Mesenchymal stem cell (in vitro differentiated cells and primary cell): ENCODE measurements around the gene PLPPR1.

Source experiments
- DNase-seq: peaks from one replicate; pipeline ENCODE4 v3.0.0-alpha.2; 2013
- H2AFZ ChIP-seq: one replicate; pipeline ENCODE4 v1.6.1; 2013; ENCODE audit warnings: low read depth, mild to moderate bottlenecking, control low read depth, inconsistent platforms, low read length, moderate library complexity
- H2AK5ac ChIP-seq: 2 replicates; pipeline ENCODE4 v1.6.1; 2013; ENCODE audit warnings: low read length, moderate library complexity, mild to moderate bottlenecking, inconsistent platforms; ENCODE audit not compliant: severe bottlenecking
- H2BK120ac ChIP-seq: one replicate; pipeline ENCODE4 v1.6.1; 2013; ENCODE audit warnings: low read depth, mild to moderate bottlenecking, inconsistent platforms, low read length, moderate library complexity
- H2BK12ac ChIP-seq, 2 experiments: one replicate each; pipeline ENCODE4 v1.6.1; 2013; ENCODE audit warnings: inconsistent platforms in 2 of 2, low read length in 2 of 2, mild to moderate bottlenecking in 2 of 2, moderate library complexity in 2 of 2, control low read depth in 1 of 2
- H2BK15ac ChIP-seq: one replicate; pipeline ENCODE4 v1.6.1; 2013; ENCODE audit warnings: mild to moderate bottlenecking, low read depth, inconsistent platforms; ENCODE audit not compliant: poor library complexity, severe bottlenecking
- H2BK5ac ChIP-seq: 2 replicates; pipeline ENCODE4 v1.6.1; 2013; ENCODE audit warnings: low read depth, mild to moderate bottlenecking, low read length, control low read depth, inconsistent platforms; ENCODE audit not compliant: poor library complexity, severe bottlenecking
- H3K14ac ChIP-seq, 2 experiments: one replicate each; pipeline ENCODE4 v1.6.1; 2013; ENCODE audit warnings: inconsistent platforms in 2 of 2, low read length in 2 of 2, control low read depth in 1 of 2, mild to moderate bottlenecking in 1 of 2, moderate library complexity in 1 of 2
- H3K18ac ChIP-seq, 2 experiments: one replicate each; pipeline ENCODE4 v1.6.1; 2013; ENCODE audit warnings: inconsistent platforms in 2 of 2, low read length in 2 of 2, control low read depth in 1 of 2, low read depth in 1 of 2, mild to moderate bottlenecking in 1 of 2
- H3K23ac ChIP-seq, 2 experiments: one replicate each; pipeline ENCODE4 v1.6.1; 2013; ENCODE audit warnings: inconsistent platforms in 2 of 2, low read length in 2 of 2, mild to moderate bottlenecking in 2 of 2, moderate library complexity in 2 of 2, control low read depth in 1 of 2
- H3K27ac ChIP-seq: 2 replicates; pipeline ENCODE4 v1.5.1; 2013; ENCODE audit warnings: mild to moderate bottlenecking, moderate library complexity, low read length, control low read depth, inconsistent platforms; ENCODE audit not compliant: poor library complexity, severe bottlenecking
- H3K27me3 ChIP-seq, 2 experiments: 2 replicates each; pipeline versions ENCODE4 v1.6.1 to v1.7.0; 2013; ENCODE audit warnings: low read length in 2 of 2, mild to moderate bottlenecking in 2 of 2, moderate library complexity in 2 of 2, control low read depth in 1 of 2, inconsistent platforms in 1 of 2; ENCODE audit not compliant: control insufficient read depth in 1 of 2, insufficient read depth in 1 of 2
- H3K36me3 ChIP-seq, 2 experiments: 2 replicates each; pipeline versions ENCODE4 v1.6.1 to v1.7.0; 2013; ENCODE audit warnings: low read length in 2 of 2, control low read depth in 1 of 2, inconsistent platforms in 1 of 2, low read depth in 1 of 2, mild to moderate bottlenecking in 1 of 2; ENCODE audit not compliant: insufficient read depth in 2 of 2, control insufficient read depth in 1 of 2
- H3K4ac ChIP-seq, 2 experiments: one replicate each; pipeline ENCODE4 v1.6.1; 2013; ENCODE audit warnings: inconsistent platforms in 2 of 2, low read length in 2 of 2, mild to moderate bottlenecking in 2 of 2, moderate library complexity in 2 of 2, control low read depth in 1 of 2, low read depth in 1 of 2
- H3K4me1 ChIP-seq: 2 replicates; pipeline ENCODE4 v1.6.1; 2013; ENCODE audit warnings: low read depth, low read length, control low read depth; ENCODE audit not compliant: control insufficient read depth, insufficient read depth
- H3K4me2 ChIP-seq: 2 replicates; pipeline ENCODE4 v1.6.1; 2013; ENCODE audit warnings: low read length, mild to moderate bottlenecking, inconsistent platforms; ENCODE audit not compliant: poor library complexity, severe bottlenecking
- H3K4me3 ChIP-seq, 2 experiments: 2 replicates each; pipeline versions ENCODE4 v1.5.1 to v1.7.0; 2013; ENCODE audit warnings: low read length in 2 of 2, mild to moderate bottlenecking in 2 of 2, control low read depth in 1 of 2, low read depth in 1 of 2; ENCODE audit not compliant: insufficient read depth in 1 of 2
- H3K79me1 ChIP-seq: replicated peaks from 2 replicates; pipeline ENCODE4 v1.6.1; 2013; ENCODE audit warnings: mild to moderate bottlenecking, control low read depth, low read length, inconsistent platforms; ENCODE audit not compliant: poor library complexity, severe bottlenecking
- H3K9ac ChIP-seq: 2 replicates; pipeline ENCODE4 v1.7.0; 2013; ENCODE audit warnings: mild to moderate bottlenecking, low read length, moderate library complexity
- H3K9me3 ChIP-seq: 2 replicates; pipeline ENCODE4 v1.7.0; 2013; ENCODE audit warnings: mild to moderate bottlenecking, low read length; ENCODE audit not compliant: control insufficient read depth
- H4K8ac ChIP-seq: one replicate; pipeline ENCODE4 v1.6.1; 2013; ENCODE audit warnings: inconsistent platforms, mild to moderate bottlenecking, low read length, moderate library complexity
- H4K91ac ChIP-seq: one replicate; pipeline ENCODE4 v1.6.1; 2013; ENCODE audit warnings: mild to moderate bottlenecking, low read length, inconsistent platforms
- WGBS: methylation state at CpG from one replicate; pipeline ENCODE4 v1.1.7; 2013; ENCODE audit warnings: mixed read lengths; 5-methylcytosine and 5-hydroxymethylcytosine counted together

The PLPPR1 gene

DNA sequence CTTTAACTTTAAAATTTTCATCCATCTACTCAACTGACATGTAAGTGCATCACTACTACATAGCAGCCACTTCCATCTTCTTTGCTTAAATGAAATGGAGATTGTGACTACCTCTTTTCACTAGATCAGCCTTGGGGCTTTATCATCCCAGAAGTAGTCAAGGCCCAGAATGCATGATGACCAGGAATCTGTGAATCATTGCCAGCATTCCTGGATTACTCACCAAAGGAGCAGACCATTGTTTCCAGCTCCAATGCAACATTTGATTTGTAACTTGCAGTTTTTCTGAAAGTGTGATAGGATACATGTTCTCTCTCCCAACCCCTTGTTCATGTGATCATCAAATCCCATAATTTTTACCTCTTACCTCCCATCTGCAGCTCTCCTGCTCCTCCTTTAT lies 65.1 kb downstream of the PLPPR1 start:
- H3K4me1 ChIP-seq = no peaks in the 10 kb centered on the region
- no peak overlapping the region for H2BK120ac ChIP-seq
- no peak for DNase-seq
- no peaks in the 10 kb centered on the region for H3K36me3 ChIP-seq
- no peaks in the 10 kb centered on the region for H3K9me3 ChIP-seq
- H3K4ac ChIP-seq = no peak overlapping the region
- H3K9ac ChIP-seq = no peak overlapping the region
- no peak overlapping the region for H3K4me2 ChIP-seq
- no peak overlapping the region for H2BK5ac ChIP-seq
- H3K23ac ChIP-seq = no peak overlapping the region
- H2AFZ ChIP-seq = no peak overlapping the region
- no peak overlapping the region for H3K14ac ChIP-seq
- H3K27me3 ChIP-seq = no peaks in the 10 kb centered on the region
- no peak overlapping the region for H2BK12ac ChIP-seq
- no peak overlapping the region for H3K27ac ChIP-seq
- H3K18ac ChIP-seq = no peak overlapping the region
- no peak overlapping the region for H4K8ac ChIP-seq
- no peak overlapping the region for H2AK5ac ChIP-seq
- H3K4me3 ChIP-seq = no peak overlapping the region
- H3K79me1 ChIP-seq = no peaks in the 10 kb centered on the region
- H2BK15ac ChIP-seq = no peak overlapping the region
- no peak overlapping the region for H4K91ac ChIP-seq

DNA sequence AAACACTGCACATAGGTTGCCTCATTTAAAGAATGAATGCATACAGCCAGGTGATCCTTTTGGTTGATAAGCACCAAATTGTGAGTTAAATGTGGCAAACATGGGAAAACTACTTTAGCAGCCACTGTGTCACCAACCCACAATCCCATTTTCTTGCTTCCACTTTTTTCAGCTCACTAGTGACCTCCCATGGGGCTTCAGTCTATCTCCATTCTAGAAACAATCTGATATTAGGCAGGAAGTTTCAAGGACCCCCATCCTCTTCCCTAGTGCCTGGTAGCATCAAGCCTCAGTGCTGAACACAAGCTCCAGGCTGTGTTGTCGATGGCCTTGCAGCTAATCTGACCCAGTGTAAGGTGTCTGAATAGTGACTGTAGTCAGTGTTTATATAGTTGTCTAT lies 66.2 kb downstream of the PLPPR1 start:
- no CpG with 5 or more reads among the region's 1 CpG for WGBS
- Histone ChIP-seq H3K27ac (no peak overlapping the region), H3K23ac (no peak overlapping the region)

DNA sequence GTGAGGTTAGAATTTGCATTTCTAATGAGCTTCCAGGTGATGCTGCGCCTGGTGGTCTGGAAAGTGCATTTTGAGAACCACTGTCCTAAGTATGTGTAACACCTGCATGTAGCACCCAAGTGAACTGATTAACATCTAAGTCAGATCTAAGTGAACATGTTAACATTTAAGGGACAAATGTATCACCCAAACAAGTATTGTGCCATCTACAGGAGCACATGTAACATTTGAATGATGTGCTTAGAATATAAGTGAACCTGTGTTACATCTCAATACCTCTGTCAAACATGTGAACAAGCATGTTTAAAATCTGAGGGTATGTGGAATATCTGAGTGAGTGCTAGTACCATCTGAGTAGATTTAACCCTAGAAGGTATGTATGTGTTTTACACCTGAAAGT lies 68.7 kb downstream of the PLPPR1 start:
- Histone ChIP-seq H3K36me3 (no peaks in the 10 kb centered on the region), H2AK5ac (no peak overlapping the region), H2BK5ac (no peak overlapping the region), H3K4ac (no peak overlapping the region), H3K79me1 (no peaks in the 10 kb centered on the region), H2BK120ac (no peak overlapping the region), H3K18ac (no peak overlapping the region), H3K9ac (no peak overlapping the region), H2BK12ac (no peak overlapping the region), H3K14ac (no peak overlapping the region), H3K4me3 (no peak overlapping the region), H4K8ac (no peak overlapping the region), H4K91ac (no peak overlapping the region), H2AFZ (no peak overlapping the region), H3K9me3 (no peaks in the 10 kb centered on the region), H3K4me2 (no peak overlapping the region), H2BK15ac (no peak overlapping the region), H3K4me1 (no peaks in the 10 kb centered on the region), H3K23ac (no peak overlapping the region), H3K27ac (no peak overlapping the region), H3K27me3 (no peaks in the 10 kb centered on the region)
- 83% methylated on average over 1 of the region's 1 CpG for WGBS
- DNase-seq = no peak

More for the DNA sequence above, 66.2 kb downstream of the PLPPR1 start:
- no peak overlapping the region for H2BK120ac ChIP-seq
- H3K79me1 ChIP-seq = no peaks in the 10 kb centered on the region
- no peak overlapping the region for H2AK5ac ChIP-seq
- H3K9ac ChIP-seq = no peak overlapping the region
- no peaks in the 10 kb centered on the region for H3K36me3 ChIP-seq
- DNase-seq = no peak
- no peaks in the 10 kb centered on the region for H3K9me3 ChIP-seq
- H4K91ac ChIP-seq = no peak overlapping the region
- H3K4me2 ChIP-seq = no peak overlapping the region
- no peak overlapping the region for H2BK12ac ChIP-seq
- H3K18ac ChIP-seq = no peak overlapping the region
- no peak overlapping the region for H3K4ac ChIP-seq
- no peak overlapping the region for H2BK5ac ChIP-seq
- no peak overlapping the region for H2BK15ac ChIP-seq
- H3K4me3 ChIP-seq = no peak overlapping the region
- no peaks in the 10 kb centered on the region for H3K27me3 ChIP-seq
- H2AFZ ChIP-seq = no peak overlapping the region
- no peak overlapping the region for H3K14ac ChIP-seq
- H3K4me1 ChIP-seq = no peaks in the 10 kb centered on the region
- no peak overlapping the region for H4K8ac ChIP-seq

DNA sequence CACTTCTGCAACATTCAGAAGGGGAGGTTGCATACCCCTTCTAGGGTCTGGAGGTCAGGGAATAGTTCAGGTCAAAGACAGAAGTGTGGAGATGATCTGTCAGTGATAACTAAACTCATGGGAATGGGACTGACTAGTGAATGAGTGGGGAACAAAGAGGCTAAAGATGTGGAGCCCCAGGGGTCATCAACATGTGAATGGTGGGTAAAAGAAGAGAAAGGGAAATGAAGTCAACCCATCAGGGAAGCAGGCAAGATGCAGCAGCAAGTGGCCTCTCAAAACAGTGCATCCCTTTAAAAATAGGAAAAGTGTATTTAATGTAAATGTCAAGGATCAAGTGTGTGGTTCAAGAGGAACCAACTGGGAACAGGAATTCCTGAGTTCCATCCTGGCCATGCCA lies 69.9 kb downstream of the PLPPR1 start:
- H3K4me2 ChIP-seq = no peak overlapping the region
- no peak overlapping the region for H3K23ac ChIP-seq
- no peak overlapping the region for H2AK5ac ChIP-seq
- no peaks in the 10 kb centered on the region for H3K4me1 ChIP-seq
- H3K27ac ChIP-seq = no peak overlapping the region
- no peak overlapping the region for H2BK5ac ChIP-seq
- H3K4me3 ChIP-seq = no peak overlapping the region
- no peak overlapping the region for H4K91ac ChIP-seq
- H4K8ac ChIP-seq = no peak overlapping the region
- H3K4ac ChIP-seq = no peak overlapping the region
- no peak overlapping the region for H2BK15ac ChIP-seq
- H3K9ac ChIP-seq = no peak overlapping the region
- no peak overlapping the region for H2BK12ac ChIP-seq
- no peak for DNase-seq
- no peaks in the 10 kb centered on the region for H3K27me3 ChIP-seq
- H3K18ac ChIP-seq = no peak overlapping the region
- no peak overlapping the region for H3K14ac ChIP-seq
- H2AFZ ChIP-seq = no peak overlapping the region
- no peaks in the 10 kb centered on the region for H3K9me3 ChIP-seq
- no peaks in the 10 kb centered on the region for H3K36me3 ChIP-seq
- no peaks in the 10 kb centered on the region for H3K79me1 ChIP-seq
- no peak overlapping the region for H2BK120ac ChIP-seq
